BLaER1 treated with 17β-estradiol and CSF1 and Interleukin-3, amounts not matched to agents 10 nM and 100 nM (cell line): ENCODE measurements around the gene NOTCH1.
A peak's percentile ranks its signal among the peaks of the same experiment; 100 is the strongest.

ENCODE experiments used
- H3K27ac ChIP-seq, 11 experiments: shearing (Covaris generic); formaldehyde crosslinking; 2 replicates each; pipeline ENCODE4 v1.8.1; 2022
- H3K27me3 ChIP-seq, 11 experiments: shearing (Covaris generic); formaldehyde crosslinking; 2 replicates each; pipeline ENCODE4 v1.8.1; 2022
- H3K36me3 ChIP-seq, 11 experiments: shearing (Covaris generic); formaldehyde crosslinking; 2 replicates each; pipeline ENCODE4 v1.8.1; 2022
- H3K4me1 ChIP-seq, 10 experiments: shearing (Covaris generic); formaldehyde crosslinking; 2 replicates each; pipeline ENCODE4 v1.8.1; 2022
- H3K4me2 ChIP-seq, 11 experiments: shearing (Covaris generic); formaldehyde crosslinking; 2 replicates each; pipeline ENCODE4 v1.8.1; 2022
- H3K4me3 ChIP-seq, 10 experiments: shearing (Covaris generic); formaldehyde crosslinking; 2 replicates each; pipeline ENCODE4 v1.8.1; 2022
- H3K9ac ChIP-seq, 11 experiments: shearing (Covaris generic); formaldehyde crosslinking; 2 replicates each; pipeline ENCODE4 v1.8.1; 2022
- H3K9me3 ChIP-seq, 11 experiments: shearing (Covaris generic); formaldehyde crosslinking; replicated peaks in 1 of 11; 2 replicates each; pipeline ENCODE4 v1.8.1; 2022
- H4K20me1 ChIP-seq, 11 experiments: shearing (Covaris generic); formaldehyde crosslinking; 2 replicates each; pipeline ENCODE4 v1.8.1; 2022
- Cebpa-rat ChIP-seq, 11 experiments: shearing (Covaris generic); IDR thresholded peaks; 2 replicates each; pipeline ENCODE4 v1.8.1; 2022

NOTCH1 gene

DNA sequence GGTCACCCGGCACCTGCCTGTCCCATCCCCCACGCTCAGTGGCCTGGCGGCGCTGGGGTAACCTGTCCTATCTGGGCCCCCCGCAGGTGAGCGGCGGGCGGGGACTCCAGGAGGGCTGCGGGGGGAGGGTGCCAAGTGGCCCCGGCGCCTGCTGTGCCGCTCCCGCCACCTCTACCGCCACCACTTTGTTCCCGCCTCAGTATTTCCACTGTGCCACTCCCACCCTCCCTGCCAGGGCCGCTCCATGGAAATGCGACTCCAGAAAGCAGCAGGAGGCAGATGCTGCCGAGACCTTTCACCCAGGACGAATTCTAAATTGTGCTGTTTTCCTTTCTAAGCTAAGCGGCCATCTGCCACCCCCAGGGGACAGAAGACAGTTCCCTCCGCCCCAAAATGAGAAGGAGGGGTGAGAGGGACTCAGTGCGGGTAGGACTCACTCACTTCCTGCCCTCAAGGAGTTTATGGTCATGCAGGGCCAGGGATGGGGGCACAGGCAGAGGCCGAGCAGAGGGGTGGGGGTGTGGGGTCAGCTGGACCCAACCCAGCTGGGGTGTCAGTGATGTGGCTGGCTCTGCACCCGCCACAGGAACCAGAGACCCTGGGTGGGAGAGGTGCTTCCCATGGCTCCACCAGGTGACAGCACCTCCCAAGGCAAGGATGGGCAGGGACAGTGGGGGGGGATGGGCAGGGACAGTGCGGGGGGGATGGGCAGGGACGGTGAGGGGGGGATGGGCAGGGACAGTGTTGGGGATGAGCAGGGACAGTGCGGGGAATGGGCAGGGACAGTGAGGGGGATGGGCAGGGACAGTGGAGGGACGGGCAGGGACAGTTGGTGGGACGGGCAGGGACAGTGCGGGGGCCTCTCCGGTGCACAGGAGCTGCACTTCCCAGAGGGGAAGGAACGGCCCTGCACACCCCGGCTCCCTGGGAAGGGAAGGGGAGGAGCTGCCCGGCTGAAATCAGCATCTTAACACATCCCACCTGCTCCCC, 17.8 kb downstream of the NOTCH1 start:
- peak overlapping the region in 6 of 11 experiments; percentile 7 to 73 (median 56); a peak in 7 of 22 replicates for H3K27ac ChIP-seq
- peak overlapping the region; percentile 85 to 100 (median 97) for H3K4me2 ChIP-seq
- H3K27me3 ChIP-seq, result peaks cover 0 to 60% (median 21%) of the 10 kb centered on the region in 11 experiments; a peak in 13 of 22 replicates
- H3K4me1 ChIP-seq, result peaks cover 76 to 98% (median 89%) of the 10 kb centered on the region in 10 experiments
- peaks cover 98 to 100% (median 99%) of the 10 kb centered on the region in 11 experiments for H4K20me1 ChIP-seq
- H3K36me3 ChIP-seq, result peaks cover 7 to 15% (median 10%) of the 10 kb centered on the region in 11 experiments; a peak in 20 of 22 replicates
- no peak for TF ChIP-seq Cebpa-rat (IDR thresholded peaks at IDR 0.05)
- no peaks in the 10 kb centered on the region for H3K9me3 ChIP-seq
- H3K9ac ChIP-seq, result peak overlapping the region in 6 of 11 experiments; percentile 0 to 70 (median 65); a peak in 9 of 22 replicates
- H3K4me3 ChIP-seq, result peak overlapping the region in 1 of 10 experiments; percentile 47; a peak in 2 of 20 replicates

DNA sequence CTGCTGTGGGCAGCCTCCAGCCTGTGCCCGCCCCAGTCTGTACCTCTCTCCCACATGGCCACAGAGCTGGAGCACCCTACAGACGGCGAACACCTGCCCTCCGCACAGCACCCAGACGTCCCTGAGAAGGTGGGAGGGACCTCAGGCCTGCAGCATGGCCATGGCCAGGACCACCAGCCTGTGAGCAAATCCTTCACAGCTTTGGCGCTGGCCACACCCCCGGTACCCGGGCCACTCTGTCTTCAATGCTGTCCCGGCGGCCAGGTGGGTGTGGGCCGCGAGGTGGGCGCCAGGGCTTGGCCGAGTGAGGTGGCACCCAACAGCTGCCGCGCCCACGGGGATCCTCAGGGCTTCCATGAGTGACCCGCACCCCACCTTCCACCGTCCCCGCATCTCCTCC, 18.7 kb downstream of the NOTCH1 start:
- H3K4me3 ChIP-seq, result peak overlapping the region in 2 of 10 experiments; percentile 20 to 34; a peak in 3 of 20 replicates
- peaks cover 14 to 23% (median 18%) of the 10 kb centered on the region in 11 experiments; a peak in 20 of 22 replicates for H3K36me3 ChIP-seq
- peaks cover 98 to 100% (median 99%) of the 10 kb centered on the region in 11 experiments for H4K20me1 ChIP-seq
- no peak overlapping the region for H3K27ac ChIP-seq
- peaks cover 0 to 51% (median 12%) of the 10 kb centered on the region in 11 experiments; a peak in 12 of 22 replicates for H3K27me3 ChIP-seq
- no peaks in the 10 kb centered on the region for H3K9me3 ChIP-seq
- H3K4me1 ChIP-seq, result peaks cover 76 to 98% (median 89%) of the 10 kb centered on the region in 10 experiments
- peak overlapping the region in 6 of 11 experiments; percentile 27 to 57 (median 47); a peak in 7 of 22 replicates for H3K9ac ChIP-seq
- no peak for TF ChIP-seq Cebpa-rat (IDR thresholded peaks at IDR 0.05)
- peak overlapping the region; percentile 50 to 100 (median 86); a peak in 21 of 22 replicates for H3K4me2 ChIP-seq

DNA sequence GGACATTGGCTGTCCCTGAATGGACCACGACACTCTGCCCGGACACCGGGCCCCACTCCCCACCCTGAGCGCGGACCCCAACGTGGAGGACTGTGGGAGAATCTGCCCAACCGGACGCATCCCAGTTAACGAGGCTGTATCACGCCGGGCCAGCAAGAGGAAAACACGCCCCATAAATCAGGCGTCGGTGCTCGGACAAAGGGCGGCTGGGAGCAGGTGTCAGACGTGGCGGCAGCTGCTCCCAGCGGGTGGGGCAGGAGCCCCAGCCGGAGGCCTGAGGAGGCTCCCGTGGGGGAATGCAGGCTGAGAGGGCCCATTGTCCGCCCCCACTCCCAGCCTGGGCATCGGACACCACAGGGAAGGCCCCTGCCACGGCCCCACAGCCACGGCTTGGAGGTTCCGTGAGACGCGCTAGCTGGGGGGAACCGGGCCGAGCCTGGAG, 19.2 kb downstream of the NOTCH1 start:
- H3K4me3 ChIP-seq, result peak overlapping the region in 3 of 10 experiments; percentile 20 to 34 (median 25); a peak in 6 of 20 replicates
- TF ChIP-seq Cebpa-rat (IDR thresholded peaks at IDR 0.05), result no peak
- peaks cover 76 to 98% (median 88%) of the 10 kb centered on the region in 10 experiments for H3K4me1 ChIP-seq
- H3K36me3 ChIP-seq, result peaks cover 14 to 23% (median 18%) of the 10 kb centered on the region in 11 experiments; a peak in 20 of 22 replicates
- peaks cover 96 to 100% (median 98%) of the 10 kb centered on the region in 11 experiments for H4K20me1 ChIP-seq
- H3K9ac ChIP-seq, result peak overlapping the region in 7 of 11 experiments; percentile 1 to 57 (median 47); a peak in 10 of 22 replicates
- H3K4me2 ChIP-seq, result peak overlapping the region; percentile 50 to 100 (median 86)
- H3K9me3 ChIP-seq, result no peaks in the 10 kb centered on the region
- no peak overlapping the region for H3K27ac ChIP-seq
- H3K27me3 ChIP-seq, result peaks cover 0 to 46% (median 8%) of the 10 kb centered on the region in 11 experiments; a peak in 12 of 22 replicates

DNA sequence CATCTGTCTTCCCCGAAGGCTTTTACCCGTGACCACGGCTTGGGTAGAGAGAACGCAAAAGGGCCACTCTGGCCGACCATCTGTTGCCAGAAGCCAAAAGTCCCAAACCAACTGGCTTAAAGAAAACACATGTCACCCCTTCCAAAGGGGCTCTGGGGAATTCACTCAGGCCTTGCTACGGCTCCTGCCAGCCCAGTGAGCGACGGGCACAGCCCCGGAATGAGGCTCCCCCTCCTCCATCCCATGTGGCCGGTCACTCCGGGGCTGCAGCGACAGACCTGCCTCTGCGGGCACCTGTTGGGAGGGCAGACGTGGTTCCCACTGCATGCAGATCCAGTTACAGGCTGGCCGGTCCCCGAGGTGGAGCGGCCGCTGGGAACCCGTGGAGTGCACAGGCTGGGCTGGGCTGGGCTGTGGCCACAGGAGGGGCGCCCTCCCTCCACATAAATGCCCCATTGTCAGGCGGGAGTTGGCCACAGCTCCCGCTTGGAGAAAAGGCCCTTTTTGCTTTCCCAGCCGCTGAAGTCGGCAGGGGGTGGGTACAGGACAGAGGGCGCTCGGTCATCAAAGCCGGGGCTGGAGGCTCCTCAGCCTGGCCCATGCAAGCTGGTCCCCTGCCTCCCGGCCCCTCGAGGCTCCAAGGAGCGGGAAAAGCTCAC, 19.9 kb downstream of the NOTCH1 start:
- Histone ChIP-seq H4K20me1 (peaks cover 96 to 100% (median 98%) of the 10 kb centered on the region in 11 experiments), H3K4me1 (peaks cover 76 to 98% (median 88%) of the 10 kb centered on the region in 10 experiments), H3K4me2 (peak overlapping the region; percentile 50 to 100 (median 86)), H3K27me3 (peaks cover 0 to 40% (median 2%) of the 10 kb centered on the region in 11 experiments; a peak in 8 of 22 replicates), H3K4me3 (peak overlapping the region in 3 of 10 experiments; percentile 20 to 34 (median 25); a peak in 5 of 20 replicates), H3K9me3 (no peaks in the 10 kb centered on the region), H3K27ac (no peak overlapping the region), H3K36me3 (peaks cover 14 to 30% (median 18%) of the 10 kb centered on the region in 11 experiments; a peak in 20 of 22 replicates), H3K9ac (peak overlapping the region in 7 of 11 experiments; percentile 1 to 57 (median 34); a peak in 8 of 22 replicates)
- TF ChIP-seq Cebpa-rat (IDR thresholded peaks at IDR 0.05), result no peak

DNA sequence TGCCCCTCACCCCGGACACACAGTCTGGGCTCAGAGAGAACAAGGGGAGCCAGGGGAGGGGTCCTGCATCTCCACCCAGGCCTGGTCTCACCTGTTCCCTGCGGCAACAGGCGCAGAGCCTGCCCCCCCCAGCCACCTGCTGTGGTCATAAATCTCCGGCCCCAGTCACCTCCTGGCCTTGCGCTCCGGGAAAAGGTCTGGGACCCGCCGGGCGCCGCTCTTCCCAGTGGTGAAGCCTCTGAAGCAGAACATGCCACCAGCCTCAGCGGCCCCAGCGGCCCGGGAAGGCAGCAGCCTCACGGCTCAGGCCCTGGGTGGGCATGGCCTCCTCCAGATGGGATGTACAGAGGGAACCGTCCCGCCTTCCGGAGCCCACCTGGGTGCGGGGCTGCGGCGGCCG, 20.6 kb downstream of the NOTCH1 start:
- peaks cover 75 to 98% (median 88%) of the 10 kb centered on the region in 10 experiments for H3K4me1 ChIP-seq

DNA sequence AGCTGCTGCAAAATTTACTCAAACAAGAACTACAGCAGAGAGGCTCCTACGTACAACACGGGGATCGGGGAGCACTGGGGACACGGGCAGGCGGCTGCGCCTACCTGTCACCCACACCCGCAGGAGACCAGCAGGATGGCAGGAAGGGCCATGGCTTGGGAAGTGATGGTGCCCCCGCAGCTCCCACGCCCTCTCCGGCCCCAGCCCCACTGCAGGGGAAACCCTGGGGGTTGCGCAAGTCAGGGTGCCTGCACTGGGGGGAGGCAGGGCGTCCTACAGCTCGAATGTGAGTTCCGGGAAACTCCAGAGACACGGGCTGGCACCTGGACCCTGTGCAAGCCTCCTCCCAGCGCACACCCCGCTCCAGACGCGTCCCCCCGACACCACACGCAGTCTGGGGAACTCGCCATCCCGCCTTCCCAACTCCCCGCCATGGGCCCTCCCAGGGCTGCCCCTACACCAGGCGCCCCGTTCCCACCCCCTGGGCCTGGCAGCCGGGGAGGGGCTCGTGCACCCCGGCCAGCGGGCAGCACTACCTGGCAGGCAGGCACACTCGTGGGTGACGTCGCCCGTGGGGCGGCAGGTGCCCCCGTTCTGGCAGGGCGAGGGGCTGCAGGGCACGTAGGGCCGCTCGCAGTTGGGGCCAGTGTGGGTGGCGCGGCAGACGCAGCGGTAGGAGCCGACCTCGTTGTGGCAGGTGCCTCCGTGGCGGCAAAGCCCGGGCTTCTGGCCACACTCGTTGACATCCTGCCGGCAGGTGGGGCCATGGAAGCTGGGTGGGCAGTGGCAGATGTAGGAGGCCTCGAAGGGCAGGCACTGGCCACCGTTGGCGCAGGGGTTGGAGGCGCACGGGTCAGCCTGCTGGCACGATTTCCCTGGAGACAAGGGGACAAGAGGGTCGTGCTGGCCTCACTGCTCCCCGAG, 23.3 kb downstream of the NOTCH1 start:
- H3K27me3 ChIP-seq, result peaks cover 0 to 28% (median 0%) of the 10 kb centered on the region in 11 experiments; a peak in 8 of 22 replicates
- no peak overlapping the region for H3K4me3 ChIP-seq
- H3K9ac ChIP-seq, result no peak overlapping the region
- H3K36me3 ChIP-seq, result peaks cover 37 to 61% (median 44%) of the 10 kb centered on the region in 11 experiments
- no peak overlapping the region for H3K27ac ChIP-seq
- H3K4me1 ChIP-seq, result peaks cover 50 to 84% (median 68%) of the 10 kb centered on the region in 10 experiments
- H3K4me2 ChIP-seq, result peak overlapping the region in 10 of 11 experiments; percentile 15 to 88 (median 50); a peak in 18 of 22 replicates
- H4K20me1 ChIP-seq, result peaks cover 81 to 100% (median 99%) of the 10 kb centered on the region in 11 experiments
- 0 out of 22 replicates have a peak, but pooled peaks of 2 of the 11 experiments have one; percentile 19 to 30 for TF ChIP-seq Cebpa-rat (IDR thresholded peaks at IDR 0.05)
- no peaks in the 10 kb centered on the region for H3K9me3 ChIP-seq

More for the DNA sequence above, 20.6 kb downstream of the NOTCH1 start:
- no peak for TF ChIP-seq Cebpa-rat (IDR thresholded peaks at IDR 0.05)
- Histone ChIP-seq H4K20me1 (peaks cover 96 to 100% (median 98%) of the 10 kb centered on the region in 11 experiments), H3K27ac (no peak overlapping the region), H3K9ac (peak overlapping the region in 2 of 11 experiments; percentile 27 to 57; a peak in 2 of 22 replicates), H3K36me3 (peaks cover 14 to 37% (median 23%) of the 10 kb centered on the region in 11 experiments; a peak in 20 of 22 replicates), H3K4me2 (peak overlapping the region; percentile 50 to 100 (median 86); a peak in 21 of 22 replicates), H3K27me3 (peaks cover 0 to 32% (median 0%) of the 10 kb centered on the region in 11 experiments; a peak in 8 of 22 replicates), H3K9me3 (no peaks in the 10 kb centered on the region), H3K4me3 (peak overlapping the region in 1 of 10 experiments; percentile 25; a peak in 2 of 20 replicates)

DNA sequence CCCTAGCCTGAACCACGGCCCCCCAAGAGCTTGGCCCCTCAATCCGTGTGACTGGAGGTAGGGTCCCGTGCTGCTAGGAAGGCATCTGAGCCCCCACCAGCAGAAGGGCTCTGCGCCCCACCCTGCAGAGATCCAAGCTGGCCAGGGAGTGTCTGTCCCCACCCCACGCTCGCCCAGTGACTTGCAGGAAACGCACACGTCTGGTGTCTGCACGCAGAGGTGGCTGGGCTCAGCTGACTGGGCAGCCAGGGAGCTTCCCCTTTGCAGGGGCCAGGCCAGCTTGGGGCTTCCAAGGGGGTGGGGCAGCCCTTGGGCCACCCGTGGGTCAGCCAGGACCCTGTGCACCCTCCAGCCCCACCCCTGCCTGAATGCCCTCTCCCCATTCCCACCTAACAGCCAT, 24.3 kb downstream of the NOTCH1 start:
- no peak overlapping the region; a peak in 1 of 22 replicates for H3K27ac ChIP-seq
- TF ChIP-seq Cebpa-rat (IDR thresholded peaks at IDR 0.05), result no peak
- H3K4me2 ChIP-seq, result peak overlapping the region; percentile 33 to 89 (median 58); a peak in 21 of 22 replicates
- peaks cover 40 to 73% (median 58%) of the 10 kb centered on the region in 10 experiments for H3K4me1 ChIP-seq
- peak overlapping the region in 1 of 11 experiments; percentile 24; a peak in 1 of 22 replicates for H3K9ac ChIP-seq
- peaks cover 46 to 71% (median 54%) of the 10 kb centered on the region in 11 experiments for H3K36me3 ChIP-seq
- no peak overlapping the region for H3K4me3 ChIP-seq
- H3K27me3 ChIP-seq, result peaks cover 0 to 17% (median 0%) of the 10 kb centered on the region in 11 experiments; a peak in 8 of 22 replicates
- H4K20me1 ChIP-seq, result peaks cover 72 to 100% (median 97%) of the 10 kb centered on the region in 11 experiments
- no peaks in the 10 kb centered on the region for H3K9me3 ChIP-seq
